Large intestine (tissue), 3 donors: ENCODE measurements around the gene AMBRA1. TPM values are rescaled to one million over a fixed set of nuclear protein-coding genes. Genes with fewer than 3 reads are reported as not detected.

Experiments used
- DNase-seq, 2 donors: peaks; one replicate each; pipeline versions ENCODE4 v3.0.0 to v3.0.0-alpha.2; 2013
- H3K27ac ChIP-seq: one replicate; pipeline ENCODE4 v1.5.1; 2013; ENCODE audit warnings: low read length
- H3K27me3 ChIP-seq: 2 replicates; pipeline ENCODE4 v1.6.1; 2013; ENCODE audit warnings: low read length; ENCODE audit not compliant: control insufficient read depth, insufficient read depth
- H3K36me3 ChIP-seq: 2 replicates; pipeline ENCODE4 v1.6.1; 2013; ENCODE audit warnings: low read length; ENCODE audit not compliant: control insufficient read depth, insufficient read depth
- H3K4me1 ChIP-seq: one replicate; pipeline ENCODE4 v1.6.1; 2013; ENCODE audit warnings: low read length; ENCODE audit not compliant: control insufficient read depth, insufficient read depth
- H3K4me3 ChIP-seq: one replicate; pipeline ENCODE4 v1.5.1; 2013; ENCODE audit warnings: low read length
- H3K9me3 ChIP-seq: one replicate; pipeline ENCODE4 v1.6.1; 2013; ENCODE audit warnings: mild to moderate bottlenecking, low read depth, low read length, moderate library complexity; ENCODE audit not compliant: control insufficient read depth
- WGBS: methylation state at CpG from one replicate; pipeline ENCODE4 v1.1.5; 2013; ENCODE audit warnings: low lambda C conversion rate; ENCODE audit not compliant: insufficient coverage; 5-methylcytosine and 5-hydroxymethylcytosine counted together
- polyA plus RNA-seq: library from polyadenylated mRNA; unstranded; fragments of 120-200 nt; gene quantifications from one replicate; pipeline ENCODE4 v1.2.1, GENCODE V29; 2013

The AMBRA1 gene
- polyA plus RNA-seq, 1 donor = 20.2 TPM

DNA sequence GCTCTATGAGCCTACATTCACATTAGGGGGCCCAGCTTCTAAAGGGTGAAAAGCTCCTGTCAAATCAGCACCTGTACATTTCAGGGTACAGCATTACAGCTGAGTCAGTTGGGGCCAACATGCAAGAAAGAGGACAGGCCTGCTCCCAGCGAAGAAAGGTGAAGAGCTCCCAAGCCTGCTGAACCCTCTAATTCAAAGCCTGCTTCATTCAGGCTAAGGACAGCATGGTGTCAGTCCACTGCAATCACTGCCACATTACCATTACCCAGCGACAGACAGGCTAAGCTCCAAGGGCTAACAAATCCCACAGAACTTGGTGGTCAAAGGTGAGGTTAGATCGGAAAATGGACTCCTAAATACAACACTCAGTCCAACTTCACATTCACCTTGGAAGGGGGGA is 136.8 kb downstream of the AMBRA1 start:
- H3K9me3 ChIP-seq = no peaks in the 10 kb centered on the region
- H3K4me1 ChIP-seq = peaks cover 27% of the 10 kb centered on the region
- DNase-seq = peak; percentile 45 to 62
- no peak overlapping the region for H3K4me3 ChIP-seq
- no CpG with 5 or more reads among the region's 3 CpGs for WGBS
- H3K27ac ChIP-seq = peak overlapping the region; percentile 62
- no peaks in the 10 kb centered on the region for H3K27me3 ChIP-seq
- no peaks in the 10 kb centered on the region for H3K36me3 ChIP-seq

DNA sequence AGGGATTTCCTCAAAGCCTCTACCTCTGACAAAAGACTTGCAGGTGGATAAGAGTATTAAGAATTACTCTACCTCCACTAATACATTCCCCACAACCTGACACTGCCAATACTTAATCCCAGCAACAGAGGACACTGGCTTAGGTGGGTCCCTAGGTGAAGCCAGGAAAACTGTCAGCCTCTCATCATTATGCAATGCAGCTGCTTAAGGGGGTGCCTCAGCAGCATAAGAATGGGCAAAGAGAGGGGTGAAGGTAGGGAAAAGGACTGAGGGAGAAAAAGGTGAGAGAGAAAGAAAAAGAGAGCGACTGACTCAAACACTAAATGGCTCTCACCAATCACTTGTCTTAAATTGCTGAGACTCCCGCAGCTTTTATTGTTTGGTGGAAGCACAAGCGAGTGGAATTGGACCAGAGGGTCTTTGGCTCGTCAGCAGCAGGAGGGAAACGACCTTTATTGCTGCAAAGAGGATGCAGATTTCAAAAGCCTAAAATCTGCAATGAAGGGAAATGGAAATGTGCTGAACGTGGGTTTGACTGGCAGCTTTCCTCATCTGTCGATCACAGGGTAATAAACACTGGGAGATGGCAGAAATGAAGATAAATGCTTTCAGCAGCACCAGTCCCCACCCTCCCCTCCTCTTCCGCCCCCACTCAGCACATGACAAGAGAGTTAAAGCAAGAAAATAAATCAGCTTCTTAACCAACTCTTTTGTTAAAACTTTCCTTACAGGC is 137.4 kb downstream of the AMBRA1 start:
- Histone ChIP-seq H3K4me3 (no peak overlapping the region), H3K4me1 (peaks cover 22% of the 10 kb centered on the region), H3K27ac (peak overlapping the region; percentile 62), H3K9me3 (no peaks in the 10 kb centered on the region), H3K36me3 (no peaks in the 10 kb centered on the region), H3K27me3 (no peaks in the 10 kb centered on the region)
- no CpG with 5 or more reads among the region's 8 CpGs for WGBS
- DNase-seq = no peak

DNA sequence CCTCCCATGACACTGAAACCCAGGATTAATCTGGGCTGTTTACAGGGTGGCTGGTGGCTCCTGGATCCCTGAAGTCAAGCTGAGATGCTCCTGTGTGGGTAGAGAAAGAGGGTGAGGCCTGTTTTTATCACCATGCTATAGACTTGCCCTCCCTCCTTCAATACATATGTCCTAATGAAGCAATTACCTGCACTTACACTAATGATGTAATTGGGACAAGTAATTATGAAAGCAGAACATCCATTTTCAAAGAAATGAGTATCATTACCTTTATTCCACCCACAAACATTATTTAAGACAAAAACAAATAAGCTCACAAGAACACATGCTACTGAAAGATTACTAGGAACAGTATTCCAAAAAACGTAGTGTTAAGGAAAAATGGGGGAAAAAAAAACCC is 138.0 kb downstream of the AMBRA1 start:
- H3K27ac ChIP-seq = peak overlapping the region; percentile 14
- H3K4me1 ChIP-seq = peaks cover 16% of the 10 kb centered on the region
- H3K36me3 ChIP-seq = no peaks in the 10 kb centered on the region
- no peak for DNase-seq
- H3K9me3 ChIP-seq = no peaks in the 10 kb centered on the region
- no peak overlapping the region for H3K4me3 ChIP-seq
- 100% methylated on average over 1 of the region's 1 CpG for WGBS
- no peaks in the 10 kb centered on the region for H3K27me3 ChIP-seq

DNA sequence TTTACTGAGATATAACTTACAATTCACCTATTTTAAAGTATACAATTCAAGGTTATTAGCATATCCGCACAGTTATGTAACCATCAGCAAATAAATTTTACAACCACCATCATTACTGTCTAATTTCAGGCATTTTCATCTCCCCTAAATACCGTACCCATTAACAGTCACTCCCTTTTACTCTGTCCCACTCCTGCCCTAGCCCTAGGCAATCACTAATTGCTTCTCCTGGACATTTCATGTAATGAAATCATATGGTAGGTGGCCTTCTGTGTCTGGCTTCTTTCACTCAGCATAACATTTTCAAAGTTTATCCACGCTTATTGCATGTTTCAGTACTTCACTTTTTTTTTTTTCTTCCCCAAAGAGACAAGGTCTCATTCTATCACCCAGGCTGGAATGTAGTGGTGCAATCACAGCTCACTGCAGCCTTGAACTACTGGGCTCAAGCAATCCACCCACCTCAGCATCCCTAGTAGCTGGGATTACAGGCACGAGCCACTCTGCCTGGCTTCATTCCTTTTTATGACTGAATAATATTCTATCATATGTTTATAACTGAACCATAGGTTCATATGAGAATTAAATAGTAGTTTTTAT is 140.8 kb downstream of the AMBRA1 start:
- WGBS = 86% methylated on average over 1 of the region's 4 CpGs
- Histone ChIP-seq H3K27ac (no peak overlapping the region), H3K9me3 (no peaks in the 10 kb centered on the region), H3K4me1 (peaks cover 16% of the 10 kb centered on the region), H3K27me3 (no peaks in the 10 kb centered on the region), H3K4me3 (no peak overlapping the region), H3K36me3 (no peaks in the 10 kb centered on the region)
- no peak for DNase-seq

DNA sequence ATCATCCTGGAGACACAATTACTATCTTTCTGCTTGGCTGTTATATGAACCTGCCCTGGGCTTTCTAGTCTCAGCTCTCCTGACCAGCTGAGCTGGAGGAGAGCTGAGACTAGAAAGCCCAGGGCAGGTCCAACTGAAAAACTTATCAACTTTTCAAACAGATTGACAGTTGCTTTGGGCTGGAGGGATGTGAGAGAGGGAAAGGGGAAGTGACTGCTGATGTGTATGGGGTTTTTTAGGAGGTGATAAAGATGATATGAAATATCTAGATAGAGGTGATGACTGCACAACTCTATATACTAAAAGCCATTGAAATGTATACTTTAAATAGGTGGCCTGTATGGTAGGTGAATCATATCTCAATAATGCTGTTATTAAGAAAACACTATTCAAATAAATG is 142.1 kb downstream of the AMBRA1 start:
- H3K4me1 ChIP-seq = peaks cover 6% of the 10 kb centered on the region
- no peak for DNase-seq
- no peaks in the 10 kb centered on the region for H3K36me3 ChIP-seq
- H3K27ac ChIP-seq = no peak overlapping the region
- H3K4me3 ChIP-seq = no peak overlapping the region
- H3K27me3 ChIP-seq = no peaks in the 10 kb centered on the region
- no peaks in the 10 kb centered on the region for H3K9me3 ChIP-seq

DNA sequence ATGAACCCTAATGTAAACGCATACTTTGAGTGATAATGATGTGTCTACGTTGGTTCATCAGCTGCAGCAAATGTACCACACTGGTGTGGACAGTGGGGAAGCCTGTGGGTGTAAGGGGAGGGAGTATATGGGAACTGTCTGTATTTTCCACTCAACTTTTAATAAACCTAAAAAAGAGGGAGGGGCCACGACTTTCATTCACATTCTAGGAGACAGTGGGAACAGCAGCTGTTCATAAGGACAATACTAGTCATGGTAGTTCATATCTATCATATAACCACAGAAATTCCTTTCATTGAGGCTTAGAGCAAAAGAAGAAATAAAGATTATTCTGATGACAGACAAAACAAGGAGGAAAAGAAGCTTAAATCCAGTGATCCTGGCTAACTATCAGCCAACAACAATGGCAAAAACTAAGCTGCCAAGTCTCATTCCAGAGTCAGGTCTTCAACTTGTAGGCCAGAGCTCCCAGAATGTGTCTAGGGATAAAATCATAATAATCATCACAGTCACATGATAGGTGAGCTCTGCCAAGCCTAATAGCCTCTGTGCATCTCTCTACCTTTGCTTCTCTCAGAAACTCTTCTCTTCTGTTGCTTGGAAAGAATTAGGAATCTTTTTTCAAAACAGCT is 142.9 kb downstream of the AMBRA1 start:
- no peaks in the 10 kb centered on the region for H3K9me3 ChIP-seq
- no peaks in the 10 kb centered on the region for H3K36me3 ChIP-seq
- H3K4me3 ChIP-seq = no peak overlapping the region
- no peak for DNase-seq
- no peaks in the 10 kb centered on the region for H3K4me1 ChIP-seq
- H3K27me3 ChIP-seq = no peaks in the 10 kb centered on the region
- H3K27ac ChIP-seq = no peak overlapping the region
- WGBS = 83% methylated on average over 2 of the region's 3 CpGs

DNA sequence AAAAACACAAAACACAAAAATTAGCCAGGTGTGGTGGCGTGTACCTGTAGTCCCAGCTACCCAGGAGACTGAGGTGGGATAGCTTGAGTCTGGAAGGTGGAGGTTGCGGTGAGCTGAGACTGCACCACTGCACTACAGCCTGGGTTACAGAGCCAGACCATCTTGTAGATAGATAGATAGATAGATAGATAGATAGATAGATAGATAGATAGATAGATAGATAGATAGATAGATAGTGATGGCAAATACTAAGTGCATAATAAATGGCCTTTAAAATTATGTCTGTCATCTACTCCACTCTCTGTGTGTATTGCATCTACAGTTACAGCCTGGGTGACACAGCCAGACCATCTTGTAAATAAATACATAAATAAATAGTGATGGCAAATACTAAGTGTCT is 146.3 kb downstream of the AMBRA1 start:
- H3K27ac ChIP-seq = no peak overlapping the region
- no peaks in the 10 kb centered on the region for H3K9me3 ChIP-seq
- H3K36me3 ChIP-seq = peaks cover 6% of the 10 kb centered on the region
- no CpG with 5 or more reads among the region's 2 CpGs for WGBS
- no peak for DNase-seq
- H3K27me3 ChIP-seq = no peaks in the 10 kb centered on the region
- H3K4me1 ChIP-seq = no peaks in the 10 kb centered on the region
- no peak overlapping the region for H3K4me3 ChIP-seq

DNA sequence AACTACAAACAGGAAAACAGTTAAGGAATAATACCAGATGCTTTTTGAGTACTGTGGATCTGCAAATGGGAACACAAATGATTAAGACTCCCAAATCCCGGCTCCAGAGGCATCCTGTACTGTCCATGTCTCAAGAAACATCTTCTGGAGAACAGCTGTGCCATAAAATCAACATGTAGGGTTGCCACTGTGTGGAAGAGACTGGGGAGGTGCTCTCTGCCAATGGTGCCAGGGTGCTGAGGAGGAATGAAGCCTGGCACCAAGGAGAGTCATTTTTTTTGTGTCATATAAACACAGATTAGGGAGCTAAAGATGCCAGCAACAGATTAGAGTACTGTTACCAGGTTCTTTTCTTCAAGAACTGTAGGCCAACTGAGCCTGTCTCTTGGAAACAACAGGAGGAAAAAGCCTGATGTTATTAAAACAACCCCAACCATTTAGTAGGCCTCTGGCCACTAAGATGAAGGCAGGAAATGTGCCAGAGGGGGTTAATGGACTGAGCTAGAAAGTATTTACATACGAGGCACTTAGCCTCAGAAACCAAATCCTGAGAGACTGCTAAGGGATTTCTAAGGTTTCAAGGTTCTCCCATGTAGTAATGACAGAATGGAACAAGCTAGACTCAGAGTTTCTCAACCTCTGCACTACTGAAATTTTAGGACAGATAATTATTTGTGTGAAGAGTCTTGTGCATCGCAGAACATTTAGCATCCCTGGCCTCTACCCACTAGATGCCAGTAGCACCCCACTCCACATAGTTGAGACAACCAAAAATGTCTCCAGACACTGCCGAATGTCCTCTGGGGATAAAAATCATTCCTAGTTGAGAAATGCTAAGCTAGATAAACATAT is 147.7 kb downstream of the AMBRA1 start:
- peaks cover 15% of the 10 kb centered on the region for H3K36me3 ChIP-seq
- no peak for DNase-seq
- WGBS = no CpG with 5 or more reads among the region's 4 CpGs
- no peaks in the 10 kb centered on the region for H3K4me1 ChIP-seq
- no peaks in the 10 kb centered on the region for H3K27me3 ChIP-seq
- no peaks in the 10 kb centered on the region for H3K9me3 ChIP-seq
- no peak overlapping the region for H3K4me3 ChIP-seq
- no peak overlapping the region for H3K27ac ChIP-seq

DNA sequence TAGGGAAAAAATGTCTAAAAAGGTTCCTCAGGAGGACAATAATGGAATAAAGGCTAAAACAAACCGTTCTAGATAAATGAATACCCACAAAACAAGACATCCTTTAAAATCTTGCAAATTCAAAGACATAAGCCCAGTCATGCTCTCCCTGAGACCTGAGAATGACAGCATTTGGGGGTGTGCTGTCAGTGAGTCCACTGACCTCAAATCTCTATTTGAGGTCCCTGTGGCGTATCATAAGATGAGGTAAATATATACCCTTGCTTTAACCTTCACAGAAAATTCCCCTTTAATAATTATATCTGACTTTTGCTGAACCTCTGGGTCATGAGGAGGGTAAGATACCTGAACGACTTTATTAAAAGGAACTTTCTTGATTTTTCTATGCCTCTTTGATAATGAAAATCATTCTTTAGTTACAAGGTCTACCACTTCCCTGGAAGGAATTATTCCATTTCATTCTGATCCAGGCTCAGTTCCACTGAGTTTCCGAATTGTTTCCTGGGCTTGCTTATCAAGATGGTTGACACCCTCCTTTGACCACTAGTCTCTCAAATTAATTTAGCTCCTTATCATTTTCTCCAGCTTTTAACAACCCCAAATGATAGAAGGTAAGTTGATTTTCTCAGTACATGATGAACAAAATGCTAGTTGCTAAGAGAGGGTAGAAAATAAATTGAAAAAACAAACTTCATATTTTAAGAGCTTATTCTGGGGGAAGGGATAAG is 148.5 kb downstream of the AMBRA1 start:
- no peak overlapping the region for H3K4me3 ChIP-seq
- no peaks in the 10 kb centered on the region for H3K9me3 ChIP-seq
- no peak overlapping the region for H3K27ac ChIP-seq
- peaks cover 15% of the 10 kb centered on the region for H3K36me3 ChIP-seq
- no peaks in the 10 kb centered on the region for H3K4me1 ChIP-seq
- H3K27me3 ChIP-seq = no peaks in the 10 kb centered on the region
- WGBS = 100% methylated on average over 1 of the region's 4 CpGs
- DNase-seq = no peak

DNA sequence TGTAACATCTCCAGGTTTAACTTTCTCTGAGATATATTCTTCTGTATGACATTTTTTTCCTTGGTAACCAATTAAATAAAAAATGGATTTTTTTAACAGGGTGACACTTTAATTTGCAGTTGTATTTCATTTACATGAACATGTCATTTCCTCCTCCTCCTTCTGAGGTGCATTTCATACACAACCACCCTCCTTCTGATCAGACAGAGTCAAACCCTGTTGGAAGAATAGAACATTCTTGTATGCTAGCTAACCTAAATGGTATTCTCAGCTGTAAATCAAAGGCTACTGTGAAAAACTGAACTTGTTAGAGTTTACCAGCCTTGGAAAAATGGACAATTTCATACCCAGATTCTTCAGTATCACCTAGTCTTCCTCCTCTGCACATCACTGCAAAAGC is 149.5 kb downstream of the AMBRA1 start:
- no peak for DNase-seq
- Histone ChIP-seq H3K27ac (no peak overlapping the region), H3K4me1 (no peaks in the 10 kb centered on the region), H3K4me3 (no peak overlapping the region), H3K36me3 (peaks cover 15% of the 10 kb centered on the region), H3K27me3 (no peaks in the 10 kb centered on the region), H3K9me3 (no peaks in the 10 kb centered on the region)
